Suprapubic skin (tissue), 4 donors: ENCODE data around the gene PFDN6.

ENCODE experiments used
- POLR2A ChIP-seq, 2 donors: fragments of 450-650 bp; IDR thresholded peaks; one replicate each; pipeline ENCODE4 v1.6.1; 2017; ENCODE audit warnings: antibody characterized with exemption in 2 of 2, mild to moderate bottlenecking in 2 of 2, moderate library complexity in 2 of 2
- POLR2AphosphoS5 ChIP-seq, 3 donors: sonication (generic); formaldehyde crosslinking; IDR thresholded peaks; one replicate each; pipeline ENCODE4 v1.6.1; 2017; ENCODE audit warnings: antibody characterized with exemption in 3 of 3

DNA sequence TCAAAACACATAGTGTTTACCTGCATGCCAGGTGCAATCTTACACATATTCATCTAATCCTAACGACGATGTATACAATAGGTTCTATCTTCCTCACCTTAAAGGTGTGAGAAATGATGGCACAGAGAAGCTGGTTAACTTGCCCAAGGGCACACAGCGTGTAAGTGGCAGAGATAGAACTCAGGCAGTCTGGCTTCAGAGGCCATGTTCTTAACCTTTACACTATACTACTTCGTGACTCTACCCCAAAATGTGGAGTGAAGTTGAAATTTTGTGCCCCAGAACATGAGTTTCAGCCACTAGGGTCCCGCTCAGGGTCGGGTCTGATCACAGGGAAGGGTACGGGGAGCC lies 18.3 kb upstream of the PFDN6 start:
- TF ChIP-seq POLR2A (IDR thresholded peaks at IDR 0.05): no peak
- no peak for TF ChIP-seq POLR2AphosphoS5 (IDR thresholded peaks at IDR 0.05)
